Measurements from ENCODE around the gene MRPS10.
"Not testable (repeated sequence)": the region's sequence is repeated elsewhere in the genome, so short reads cannot be mapped to it uniquely, and the experiment has no call there.

MRPS10 gene

DNA sequence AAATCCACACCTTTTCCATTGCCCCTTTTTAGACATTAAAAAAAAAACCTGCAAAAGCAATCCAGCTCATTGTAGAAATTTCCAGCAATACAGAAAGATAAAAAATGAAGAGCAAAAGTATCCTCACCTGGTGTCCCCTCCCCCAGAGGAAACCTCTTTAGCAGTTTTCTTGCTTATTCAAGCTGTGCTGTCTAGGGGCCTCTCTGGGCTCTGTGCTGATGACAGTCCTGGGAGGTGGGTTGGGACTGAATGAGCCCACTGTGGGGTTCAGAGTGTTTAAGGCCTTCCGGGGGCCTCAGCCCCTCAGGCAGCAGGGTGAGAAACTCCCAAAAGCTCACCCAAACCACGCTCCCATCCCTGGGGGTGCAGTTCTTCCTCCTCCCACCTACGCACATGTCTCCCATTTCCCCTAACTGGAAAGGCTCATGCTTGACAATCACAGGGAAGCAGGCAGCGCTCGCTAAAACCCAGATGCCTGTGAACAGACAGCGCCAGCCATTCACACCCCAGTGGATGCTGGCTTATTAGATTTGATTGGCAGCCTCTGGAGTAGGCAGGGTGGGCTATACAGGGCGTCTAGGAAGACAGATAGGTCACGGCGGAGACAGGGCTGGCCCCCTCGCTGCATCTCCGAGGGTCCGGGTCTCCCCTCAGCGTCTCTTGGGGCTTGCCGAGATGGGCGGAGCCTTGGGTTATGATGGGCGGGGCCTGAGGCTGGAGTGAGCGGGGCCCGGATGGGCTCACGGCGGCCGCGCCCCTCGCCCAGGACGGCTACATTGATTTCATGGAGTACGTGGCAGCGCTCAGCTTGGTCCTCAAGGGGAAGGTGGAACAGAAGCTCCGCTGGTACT lies 39.9 kb downstream of the MRPS10 start:
- peak; percentile 71 for DNase-seq (ENCODE audit: low spot score)

DNA sequence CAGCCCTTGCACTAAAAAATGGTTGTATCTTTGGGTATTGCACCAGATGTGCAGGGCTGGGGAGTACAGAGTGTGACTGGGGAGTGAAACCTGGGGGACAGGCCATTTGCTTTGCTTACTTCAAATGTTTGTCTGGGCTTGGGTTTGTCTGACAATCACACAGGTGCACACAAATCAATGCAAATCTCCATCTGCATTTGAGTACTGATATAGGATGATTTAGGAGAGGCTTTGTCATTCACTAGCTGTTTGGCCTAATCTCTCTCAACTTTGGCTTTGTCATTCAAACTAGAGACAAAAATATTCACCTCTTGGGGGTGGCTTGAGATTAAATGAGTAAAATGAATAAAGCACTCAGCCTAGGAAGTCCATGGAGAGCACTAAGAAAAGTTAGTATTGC lies 40.7 kb downstream of the MRPS10 start:
- no peak for DNase-seq (ENCODE audit: low spot score)

DNA sequence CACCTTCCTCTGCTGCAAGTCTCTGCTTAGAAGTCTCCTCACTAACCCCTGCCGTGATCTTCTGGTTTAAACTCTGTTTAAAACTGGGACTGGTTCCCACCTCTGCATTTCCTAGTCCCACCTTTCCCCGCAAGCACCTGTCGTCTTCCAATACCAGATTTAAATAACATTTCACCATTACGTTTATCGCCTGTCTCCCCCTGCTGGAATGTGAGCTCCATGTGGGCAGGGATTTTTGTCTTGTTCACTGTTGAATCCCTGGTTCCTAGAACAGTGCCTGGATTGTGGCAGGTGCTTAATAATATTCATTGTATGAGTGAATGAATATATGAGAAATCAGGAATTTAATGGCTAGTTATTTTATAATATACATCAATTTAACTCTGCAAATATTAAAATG lies 41.8 kb downstream of the MRPS10 start:
- DNase-seq (ENCODE audit: low spot score): no peak

DNA sequence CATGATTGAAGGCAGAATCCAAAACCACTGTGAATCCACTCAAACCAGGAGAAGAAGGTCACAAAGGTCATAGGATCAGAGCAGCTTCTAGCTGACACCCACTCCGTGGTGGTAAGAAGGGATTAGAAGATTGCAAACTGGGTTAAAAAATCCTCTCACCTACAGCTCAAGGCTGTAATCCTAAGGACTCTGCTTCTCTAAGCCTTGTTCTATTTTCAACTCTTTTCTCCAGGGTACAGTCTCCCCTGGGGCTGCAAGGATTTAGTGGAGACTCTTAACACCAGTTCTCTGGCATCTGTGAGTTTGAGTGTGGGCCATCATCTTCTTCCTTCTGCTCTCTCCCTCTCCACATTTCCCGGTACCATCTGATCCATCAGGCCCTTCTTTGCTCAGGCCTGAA lies 44.6 kb downstream of the MRPS10 start, which contains the start of gene GUCA1A:
TSS of gene GUCA1A (plus strand) at position 264 of the 400 bp plus-strand sequence. CDS start 250 bp downstream, outside the sequence.
- no peak for DNase-seq (ENCODE audit: low spot score)

DNA sequence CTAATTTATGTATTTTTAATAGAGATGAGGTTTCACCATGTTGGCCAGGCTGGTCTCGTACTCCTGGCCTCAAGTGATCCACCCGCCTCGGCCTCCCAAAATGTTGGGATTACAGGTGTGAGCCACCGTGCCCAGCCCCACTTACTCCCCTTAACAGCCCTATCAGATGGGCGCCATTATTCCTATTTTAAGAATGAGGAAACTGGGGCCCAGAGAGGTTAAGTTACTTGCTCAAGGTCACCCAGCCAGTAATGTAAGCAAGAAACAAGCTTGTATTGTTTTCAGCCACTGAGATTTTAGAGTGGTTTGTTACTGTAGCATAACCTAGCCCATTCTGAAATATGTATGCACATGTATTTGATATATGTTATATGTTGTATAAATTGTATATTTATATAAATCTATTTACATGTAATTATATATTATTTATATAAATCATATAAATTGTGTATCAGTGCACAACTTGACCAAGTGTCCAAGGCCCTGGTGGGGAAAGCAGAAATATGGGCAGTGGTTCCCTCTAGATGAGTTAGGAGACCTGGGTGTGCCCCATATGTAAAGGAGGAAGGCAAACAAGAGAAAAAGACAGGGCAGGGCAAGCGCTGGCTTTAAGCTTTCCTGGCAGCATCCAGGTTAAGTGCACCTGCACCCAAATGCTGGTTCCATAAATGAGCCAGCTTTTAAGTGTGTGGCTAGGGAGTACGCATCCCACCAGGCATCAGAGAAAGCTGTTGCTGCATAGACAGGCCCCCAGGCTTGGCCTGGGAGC lies 45.7 kb downstream of the MRPS10 start:
- no peak for DNase-seq (ENCODE audit: low spot score)

DNA sequence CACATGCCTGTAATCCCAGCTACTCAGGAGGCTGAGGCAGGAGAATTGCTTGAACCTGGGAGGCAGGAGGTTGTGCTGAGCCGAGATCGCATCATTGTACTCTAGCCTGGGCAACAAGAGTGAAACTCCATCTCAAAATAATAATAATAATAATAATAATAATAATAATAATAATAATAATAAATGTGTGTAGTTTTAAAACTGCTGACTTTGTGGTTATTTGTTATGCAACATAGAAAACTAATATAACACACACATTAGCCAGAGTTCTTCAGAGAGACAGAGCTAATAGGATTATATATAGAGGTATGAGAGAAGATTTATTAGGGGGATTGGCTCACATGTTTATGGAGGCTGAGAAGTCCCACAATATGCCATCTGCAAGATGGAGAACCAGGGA lies 47.9 kb downstream of the MRPS10 start:
- DNase-seq (ENCODE audit: low spot score): not testable (repeated sequence)

DNA sequence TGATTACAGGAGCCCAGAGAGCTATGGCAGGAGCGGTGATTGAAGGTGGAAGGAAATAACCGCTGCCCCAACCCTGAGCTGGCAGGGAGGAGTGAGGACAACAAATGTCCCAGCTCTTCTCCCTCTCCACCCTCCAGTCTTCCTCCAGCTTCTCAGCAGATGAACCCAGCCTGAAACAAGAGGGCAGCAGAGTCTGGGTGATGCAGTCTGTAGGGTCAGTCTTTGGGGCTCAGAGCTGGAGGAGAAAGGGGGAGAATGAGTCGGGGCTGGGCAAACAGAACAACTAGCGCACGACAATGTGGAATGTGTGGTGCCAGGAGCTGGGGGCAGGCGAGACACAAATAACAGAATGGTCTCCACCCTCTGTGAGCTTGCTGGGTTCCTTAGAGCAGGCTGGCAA lies 49.0 kb downstream of the MRPS10 start:
- DNase-seq (ENCODE audit: low spot score): no peak

DNA sequence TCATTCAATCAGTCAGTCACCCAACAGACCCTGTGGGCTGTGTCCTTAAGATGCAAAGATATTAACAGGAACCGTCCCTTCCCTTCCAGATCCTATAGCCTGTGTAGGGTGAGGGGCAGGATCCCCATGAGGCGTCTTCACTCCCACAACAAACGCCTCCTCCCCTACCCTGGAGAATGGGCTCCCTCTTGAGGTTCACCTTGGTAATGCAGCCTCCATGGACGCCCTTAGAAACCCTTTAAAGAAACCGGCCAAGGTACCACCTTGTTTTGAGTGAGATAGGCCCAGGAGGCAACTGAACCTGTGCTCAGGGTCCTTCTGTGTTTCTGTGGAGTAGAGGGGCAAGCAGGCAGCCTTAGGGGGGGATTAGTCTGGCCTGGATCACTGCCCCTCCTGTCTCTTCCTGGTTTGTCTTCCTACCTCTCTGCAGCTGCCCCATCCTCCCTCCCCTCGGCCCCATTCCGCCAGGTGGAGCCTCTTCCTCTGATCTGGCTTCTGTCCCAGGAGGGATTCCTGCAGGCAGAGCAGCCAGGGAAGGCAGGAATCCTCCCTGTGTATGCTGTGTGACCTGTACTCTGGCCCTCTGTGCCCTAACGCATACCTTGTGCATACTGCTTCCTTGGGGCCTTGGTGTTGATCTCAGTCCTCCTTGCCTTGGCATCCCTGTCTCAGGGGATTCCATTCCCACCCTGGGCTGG lies 51.1 kb downstream of the MRPS10 start:
- DNase-seq (ENCODE audit: low spot score): peak; percentile 87

DNA sequence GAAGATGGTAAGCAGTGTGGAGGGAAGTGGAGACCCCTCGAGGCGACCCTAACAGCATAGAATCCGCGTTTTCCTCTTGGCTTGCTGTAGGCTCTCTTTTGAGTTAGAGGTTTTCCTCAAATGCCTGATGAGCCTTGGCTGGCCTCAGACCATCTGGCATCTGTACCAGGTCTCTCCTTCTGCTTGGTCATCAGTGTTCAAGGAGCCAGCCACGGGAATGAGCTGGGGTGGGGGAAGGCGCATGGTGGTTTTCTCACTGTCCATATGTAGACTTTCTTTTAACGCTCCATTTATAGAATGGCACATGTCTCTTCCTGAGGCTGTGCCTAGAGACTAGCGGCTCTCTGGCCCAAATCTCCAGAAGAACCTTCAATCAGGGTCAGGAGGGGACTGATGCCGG lies 52.6 kb downstream of the MRPS10 start:
- no peak for DNase-seq (ENCODE audit: low spot score)

DNA sequence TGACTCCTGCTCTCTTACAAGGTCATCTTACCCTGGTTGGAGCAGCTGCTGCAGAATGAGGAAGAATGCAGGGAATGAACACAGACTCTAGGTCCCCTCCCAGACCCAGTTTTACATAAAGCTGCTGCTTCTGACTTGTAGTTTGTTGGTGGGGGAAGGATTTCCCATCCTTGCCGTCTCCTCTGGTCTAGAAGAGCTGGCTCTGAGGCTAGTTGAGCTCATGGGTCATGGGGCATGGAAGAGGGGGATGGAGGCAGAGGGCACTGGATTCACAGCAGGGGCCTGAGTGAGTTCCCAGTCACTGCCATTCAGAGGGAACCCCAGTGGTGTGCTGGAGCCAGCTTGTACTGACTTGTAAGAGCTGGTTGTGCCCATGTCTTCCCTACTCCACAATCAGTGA lies 53.7 kb downstream of the MRPS10 start:
- no peak for DNase-seq (ENCODE audit: low spot score)

DNA sequence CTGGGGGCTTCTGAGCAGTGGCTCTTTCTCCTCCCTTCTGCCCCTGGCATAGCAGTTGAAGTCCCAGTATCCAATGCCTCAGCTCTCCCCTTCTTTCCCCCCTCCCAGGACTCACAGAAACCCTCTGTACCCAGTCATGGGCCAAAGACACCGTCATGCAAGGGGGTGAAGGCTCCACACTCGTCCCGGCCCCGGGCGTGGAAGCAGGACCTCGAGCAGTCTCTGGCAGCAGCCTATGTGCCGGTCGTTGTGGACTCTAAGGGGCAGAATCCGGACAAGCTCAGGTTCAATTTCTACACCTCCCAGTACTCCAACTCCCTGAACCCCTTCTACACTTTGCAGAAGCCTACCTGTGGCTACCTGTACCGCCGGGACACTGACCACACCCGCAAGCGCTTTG lies 54.8 kb downstream of the MRPS10 start:
- no peak for DNase-seq (ENCODE audit: low spot score)

DNA sequence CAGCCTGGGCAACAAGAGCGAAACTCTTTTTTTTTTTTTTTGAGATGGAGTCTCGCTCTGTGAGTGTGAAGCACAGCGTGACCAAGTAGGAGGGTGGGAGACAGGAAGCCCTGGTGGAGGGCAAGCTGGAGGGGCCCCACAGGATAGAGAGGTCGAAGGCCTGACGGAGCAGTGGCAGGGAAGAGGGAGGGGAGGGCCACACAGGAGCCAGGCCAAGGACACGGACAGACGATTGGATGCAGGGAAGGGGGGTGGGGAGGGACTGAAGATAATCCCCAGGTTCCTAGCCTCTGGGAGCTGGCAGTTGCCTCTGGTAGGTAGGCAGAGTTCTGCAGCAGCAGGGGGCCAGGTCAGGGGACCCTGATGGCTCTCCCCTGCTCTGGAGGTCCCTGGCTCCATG lies 55.3 kb downstream of the MRPS10 start:
- DNase-seq (ENCODE audit: low spot score): no peak

DNA sequence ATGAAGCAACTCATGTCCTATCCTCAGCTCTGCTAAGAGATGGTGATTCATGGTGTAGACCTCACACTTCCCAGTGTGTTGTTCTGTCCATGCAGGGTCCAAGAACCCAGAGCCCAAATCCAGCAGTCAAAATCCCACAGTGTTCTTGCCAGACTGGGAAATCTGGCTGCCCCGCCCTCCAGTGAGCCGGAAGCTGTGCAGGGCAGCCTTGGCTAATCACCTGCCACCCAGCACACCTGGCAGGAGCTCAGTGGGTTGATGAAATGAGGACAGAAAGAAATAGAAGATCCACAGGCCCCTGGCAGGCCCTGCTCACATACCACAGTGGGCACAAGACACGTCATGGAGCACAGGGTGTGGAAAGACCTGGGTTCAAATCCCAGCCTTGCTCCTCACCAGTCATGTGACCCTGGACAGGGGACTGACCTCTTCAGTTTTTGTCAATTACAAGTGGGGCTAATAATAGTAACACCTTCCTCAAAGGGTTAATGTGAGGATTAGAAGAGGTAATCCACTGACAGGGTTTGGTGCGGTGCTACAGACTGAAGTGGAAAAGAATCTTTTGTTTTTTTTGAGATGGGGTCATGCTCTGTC lies 58.1 kb downstream of the MRPS10 start:
- DNase-seq (ENCODE audit: low spot score): no peak

DNA sequence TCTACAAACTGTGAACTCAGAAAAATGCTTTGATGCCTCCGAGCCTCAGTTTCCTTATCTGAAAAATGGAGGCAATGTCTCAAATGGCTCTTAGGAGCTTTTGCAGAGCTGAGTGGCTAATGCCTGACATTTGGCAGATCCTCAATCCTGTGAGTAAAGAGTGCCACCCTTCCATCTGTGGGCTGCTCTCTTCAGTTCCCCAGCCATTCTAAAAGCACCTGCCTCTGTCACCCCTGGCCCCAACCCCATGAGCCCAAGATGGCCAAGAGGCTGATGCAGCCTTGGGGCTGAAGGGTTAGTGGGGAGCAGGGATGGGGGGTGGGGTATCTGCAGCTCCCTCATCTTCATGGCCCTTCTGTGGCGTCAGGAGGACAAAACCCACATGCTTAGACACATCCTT lies 59.0 kb downstream of the MRPS10 start:
- DNase-seq (ENCODE audit: low spot score): no peak

DNA sequence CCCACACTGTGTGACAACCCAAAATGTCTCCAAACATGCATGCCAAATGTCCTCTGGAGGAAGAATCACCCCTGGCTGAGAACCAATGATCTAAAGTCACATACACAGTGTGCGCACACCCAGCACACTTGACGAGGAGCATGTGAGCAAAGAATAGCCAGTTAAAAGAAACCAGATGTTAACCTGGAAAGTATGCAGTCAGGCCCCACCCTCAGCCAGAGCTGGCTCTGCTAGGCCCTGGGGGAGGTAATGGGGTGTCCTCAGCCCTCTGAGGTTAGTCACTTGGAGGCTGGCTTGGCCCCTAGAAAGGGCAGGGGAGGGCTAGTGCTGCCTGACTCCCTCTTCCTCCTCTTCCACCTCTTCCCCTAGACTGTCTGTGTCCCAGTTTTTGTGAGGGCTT lies 59.6 kb downstream of the MRPS10 start:
- DNase-seq (ENCODE audit: low spot score): no peak

All from SK-N-DZ (cell line).